H1 (cell line): ENCODE data around the gene KLK6. TPM values are rescaled to one million over a fixed set of nuclear protein-coding genes. Genes with fewer than 3 reads are reported as not detected.

Source experiments
- CTCF ChIA-PET: fragments of 300-600 bp; sonication (Branson Sonifier 250); formaldehyde crosslinking; loops from one replicate; lab custom pipeline; 2021; ENCODE audit not compliant: partially characterized antibody; lab: Charles Lee
- POLR2A ChIA-PET: fragments of 300-600 bp; sonication (Branson Sonifier 250); formaldehyde crosslinking; loops from one replicate; lab custom pipeline; 2021; ENCODE audit warnings: inconsistent platforms; ENCODE audit not compliant: partially characterized antibody; lab: Charles Lee
- DNase-seq, 2 experiments: peaks; one replicate each; pipeline versions ENCODE4 v3.0.0 to v3.0.0-alpha.2; 2010 to 2022; ENCODE audit warnings: low spot score in 2 of 2, low read depth in 1 of 2, mixed read lengths in 1 of 2
- FAIRE-seq: peaks from 2 replicates; lab custom pipeline; 2011; peaks lifted over from hg19 to GRCh38; lab: Jason Lieb, UNC
- H2AFZ ChIP-seq: 2 replicates; pipeline ENCODE4 v1.8.1; 2012; ENCODE audit warnings: low read length, inconsistent platforms
- H2AK5ac ChIP-seq: 2 replicates; pipeline ENCODE4 v1.6.1; 2013; ENCODE audit warnings: low read depth, low read length
- H2BK120ac ChIP-seq: replicated peaks from 2 replicates; pipeline ENCODE3; 2013; ENCODE audit warnings: low read depth, low read length, inconsistent platforms
- H2BK12ac ChIP-seq: 2 replicates; pipeline ENCODE4 v1.6.1; 2013; ENCODE audit warnings: low read depth, low read length
- H2BK15ac ChIP-seq: 2 replicates; pipeline ENCODE4 v1.6.1; 2013; ENCODE audit warnings: low read length
- H2BK20ac ChIP-seq: 2 replicates; pipeline ENCODE4 v1.6.1; 2013; ENCODE audit warnings: low read length
- H2BK5ac ChIP-seq: 2 replicates; pipeline ENCODE4 v1.6.1; 2013; ENCODE audit warnings: low read depth, low read length
- H3K14ac ChIP-seq: 2 replicates; pipeline ENCODE4 v1.6.1; 2013; ENCODE audit warnings: inconsistent platforms; ENCODE audit not compliant: insufficient read length
- H3K18ac ChIP-seq: 2 replicates; pipeline ENCODE4 v1.6.1; 2013; ENCODE audit warnings: low read length; ENCODE audit errors: extremely low read depth
- H3K23ac ChIP-seq: 2 replicates; pipeline ENCODE4 v1.6.1; 2013; ENCODE audit warnings: inconsistent platforms; ENCODE audit not compliant: insufficient read length
- H3K23me2 ChIP-seq: 2 replicates; pipeline ENCODE4 v1.6.1; 2013; ENCODE audit warnings: low read depth, low read length
- H3K27ac ChIP-seq: 2 replicates; pipeline ENCODE4 v1.6.1; 2011; ENCODE audit warnings: low read depth, low read length, inconsistent platforms
- H3K27me3 ChIP-seq, 4 experiments: replicated peaks in 1 of 4; 1 replicate in 1 of 4; 2 replicates in 3 of 4; pipeline versions ENCODE4 v1.6.1 to v1.8.1; 2011 to 2013; ENCODE audit warnings: low read length in 3 of 4, mild to moderate bottlenecking in 3 of 4, inconsistent platforms in 2 of 4, mixed read lengths in 2 of 4, moderate library complexity in 1 of 4; ENCODE audit not compliant: control insufficient read depth in 3 of 4, insufficient read depth in 3 of 4; ENCODE audit errors: extremely low read depth in 1 of 4
- H3K36me3 ChIP-seq, 4 experiments: 2 replicates each; pipeline versions ENCODE4 v1.6.1 to v1.8.1; 2011 to 2013; ENCODE audit warnings: mild to moderate bottlenecking in 4 of 4, low read length in 3 of 4, moderate library complexity in 2 of 4, control low read depth in 1 of 4, inconsistent platforms in 1 of 4; ENCODE audit not compliant: insufficient read depth in 4 of 4, control insufficient read depth in 2 of 4
- H3K4ac ChIP-seq: replicated peaks from 2 replicates; pipeline ENCODE3; 2013; ENCODE audit warnings: low read length, low read depth, mixed read lengths, inconsistent platforms; ENCODE audit not compliant: insufficient read length
- H3K4me1 ChIP-seq, 4 experiments: replicated peaks in 1 of 4; 1 replicate in 1 of 4; 2 replicates in 3 of 4; pipeline versions ENCODE4 v1.6.1 to v1.8.1; 2011 to 2013; ENCODE audit warnings: low read length in 3 of 4, inconsistent platforms in 2 of 4, mixed read lengths in 1 of 4; ENCODE audit not compliant: insufficient read depth in 4 of 4, control insufficient read depth in 3 of 4
- H3K4me2 ChIP-seq, 2 experiments: 2 replicates each; pipeline versions ENCODE4 v1.6.1 to v1.8.1; 2011 to 2013; ENCODE audit warnings: low read depth in 2 of 2, low read length in 2 of 2, control low read depth in 1 of 2, inconsistent platforms in 1 of 2, mild to moderate bottlenecking in 1 of 2; ENCODE audit not compliant: insufficient read depth in 1 of 2
- H3K4me3 ChIP-seq, 4 experiments: fragments of 200-600, 300-600 bp in 1 of 4; sonication (generic), shearing (Covaris generic), sonication (Bioruptor Twin) in 1 of 4; 2 replicates each; pipeline versions ENCODE4 v1.5.1 to v1.8.1; 2011 to 2016; ENCODE audit warnings: low read length in 4 of 4, low read depth in 3 of 4, control low read depth in 2 of 4, inconsistent platforms in 2 of 4, mild to moderate bottlenecking in 2 of 4, mixed read lengths in 1 of 4, moderate library complexity in 1 of 4; ENCODE audit not compliant: insufficient read depth in 2 of 4; ENCODE audit errors: extremely low read depth in 1 of 4
- H3K56ac ChIP-seq: replicated peaks from 2 replicates; pipeline ENCODE3; 2013; ENCODE audit warnings: low read depth, mild to moderate bottlenecking, mixed read lengths, low read length, inconsistent platforms; ENCODE audit not compliant: insufficient read length
- H3K79me1 ChIP-seq: 2 replicates; pipeline ENCODE4 v1.6.1; 2013; ENCODE audit warnings: low read depth, low read length, control low read depth
- H3K79me2 ChIP-seq, 2 experiments: 2 replicates each; pipeline versions ENCODE4 v1.6.1 to v1.8.1; 2012 to 2013; ENCODE audit warnings: low read length in 2 of 2, mild to moderate bottlenecking in 2 of 2, inconsistent platforms in 1 of 2; ENCODE audit not compliant: insufficient read depth in 2 of 2, control insufficient read depth in 1 of 2
- H3K9ac ChIP-seq, 4 experiments: replicated peaks in 1 of 4; 1 replicate in 1 of 4; 2 replicates in 3 of 4; pipeline versions ENCODE4 v1.6.1 to v1.8.1; 2011 to 2013; ENCODE audit warnings: low read depth in 3 of 4, low read length in 3 of 4, control low read depth in 2 of 4, mild to moderate bottlenecking in 2 of 4, moderate library complexity in 2 of 4, inconsistent platforms in 1 of 4; ENCODE audit errors: extremely low read depth in 1 of 4
- H3K9me3 ChIP-seq, 2 experiments: 2 replicates each; pipeline versions ENCODE4 v1.6.1 to v1.8.1; 2012 to 2013; ENCODE audit warnings: mild to moderate bottlenecking in 2 of 2, moderate library complexity in 2 of 2, control low read depth in 1 of 2, inconsistent platforms in 1 of 2, low read depth in 1 of 2, low read length in 1 of 2, mixed read lengths in 1 of 2; ENCODE audit not compliant: insufficient read depth in 2 of 2
- H4K20me1 ChIP-seq, 2 experiments: replicated peaks in 1 of 2; 2 replicates each; pipeline versions ENCODE3 to v1.8.1; 2011 to 2013; ENCODE audit warnings: inconsistent platforms in 2 of 2, low read length in 2 of 2, mild to moderate bottlenecking in 1 of 2; ENCODE audit not compliant: insufficient read depth in 2 of 2, control insufficient read depth in 1 of 2
- H4K5ac ChIP-seq: 2 replicates; pipeline ENCODE4 v1.6.1; 2013; ENCODE audit warnings: low read length, low read depth, mixed read lengths, inconsistent platforms; ENCODE audit not compliant: insufficient read length
- H4K8ac ChIP-seq: 2 replicates; pipeline ENCODE4 v1.8.0; 2013; ENCODE audit warnings: mild to moderate bottlenecking, moderate library complexity, low read length, inconsistent platforms; ENCODE audit not compliant: insufficient read depth; ENCODE audit errors: extremely low read depth
- H4K91ac ChIP-seq: replicated peaks from 2 replicates; pipeline ENCODE3; 2013; ENCODE audit warnings: low read length, mixed read lengths, inconsistent platforms; ENCODE audit not compliant: insufficient read length
- GTF2F1 ChIP-seq: IDR thresholded peaks from 2 replicates; pipeline ENCODE4 v1.6.1; 2012; ENCODE audit warnings: low read depth, low read length, improper control_type of control experiment, borderline replicate concordance
- KDM4A ChIP-seq: IDR thresholded peaks from one replicate; pipeline ENCODE4 v1.7.1; 2012; ENCODE audit warnings: low read depth, mild to moderate bottlenecking, moderate library complexity, low read length, inconsistent platforms; ENCODE audit not compliant: severe bottlenecking
- POU5F1 ChIP-seq: IDR thresholded peaks from 2 replicates; pipeline ENCODE4 v1.6.1; 2011; ENCODE audit warnings: low read depth, mild to moderate bottlenecking, low read length, moderate library complexity
- RFX5 ChIP-seq: IDR thresholded peaks from 2 replicates; pipeline ENCODE4 v1.6.1; 2011; ENCODE audit warnings: low read depth, low read length, improper control_type of control experiment, borderline replicate concordance
- TCF12 ChIP-seq: IDR thresholded peaks from 2 replicates; pipeline ENCODE4 v1.6.1; 2011; ENCODE audit warnings: low read depth, mild to moderate bottlenecking, low read length
- ZNF274 ChIP-seq: IDR thresholded peaks from 2 replicates; pipeline ENCODE4 v1.7.0; 2012; ENCODE audit warnings: low read length, borderline replicate concordance; ENCODE audit errors: extremely low read depth
- WGBS, 2 experiments: shearing (Covaris generic) in 1 of 2; methylation state at CpG; one replicate each; pipeline versions ENCODE4 v1.1.6 to v1.1.7; 2013 to 2015; ENCODE audit warnings: low lambda C conversion rate in 2 of 2, mixed read lengths in 2 of 2, inconsistent platforms in 1 of 2, low coverage in 1 of 2, missing lambda C conversion rate in 1 of 2; ENCODE audit not compliant: insufficient replicate concordance in 2 of 2, insufficient coverage in 1 of 2, insufficient read length in 1 of 2; ENCODE audit errors: extremely low coverage in 1 of 2, missing lambda C conversion rate in 1 of 2; 5-methylcytosine and 5-hydroxymethylcytosine counted together
- polyA plus RNA-seq, 7 experiments: library from polyadenylated mRNA; depleted of rRNA in 3 of 7; stranded (reverse) in 5 of 7; unstranded in 2 of 7; fragments of >200 nt in 5 of 7; fragments of 200-250 nt in 2 of 7; gene quantifications; 1 replicate in 5 of 7; 2 replicates in 1 of 7; 4 replicates in 1 of 7; pipeline versions ENCODE4 v1.2.1 to v1.2.3, GENCODE V29; 2011 to 2013; ENCODE audit warnings: missing spikeins in 2 of 7, mixed read lengths in 2 of 7
- total RNA-seq: library from RNA; stranded (reverse); fragmentation: NEBNext Ultra II Directional; extraction: Animal tissue kit (Norgen Biotek cat#: 25700); gene quantifications from 2 replicates; pipeline ENCODE4 v1.2.1, GENCODE V29; 2021

Gene KLK6
- total and polyA plus RNA-seq, 2 of the 8 experiments (the other 6 are each of a cell fraction or from before 2014, with no cell fraction given): 0.69 to 3.2 TPM

DNA sequence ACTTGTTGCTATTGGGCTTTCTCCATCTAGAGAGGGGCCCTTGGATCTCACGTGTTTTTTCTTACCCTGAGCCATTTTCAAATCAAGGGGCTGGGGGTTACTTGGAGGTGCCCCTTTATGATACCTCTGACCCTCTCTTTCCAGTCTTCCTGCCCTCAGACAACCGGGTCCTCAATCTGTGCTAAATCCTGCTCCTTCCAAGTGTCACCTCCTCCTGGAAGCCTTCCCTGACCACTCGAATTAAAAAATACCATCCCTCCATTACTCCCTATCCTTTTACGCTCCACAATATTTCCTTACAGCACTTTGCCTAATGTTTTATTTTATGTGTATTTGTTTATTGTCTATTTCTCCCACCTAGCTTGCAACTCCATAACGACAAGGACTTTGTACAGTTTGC lies 28.7 kb upstream of the KLK6 start:
- Histone ChIP-seq H3K23me2 (no peaks in the 10 kb centered on the region), H3K27me3 (no peaks in the 10 kb centered on the region; a peak in 1 of 7 replicates), H3K56ac (no peak overlapping the region), H3K4me3 (no peak overlapping the region), H3K36me3 (no peaks in the 10 kb centered on the region), H4K20me1 (no peaks in the 10 kb centered on the region), H3K9me3 (no peaks in the 10 kb centered on the region), H3K14ac (no peak overlapping the region), H3K4ac (no peak overlapping the region), H3K23ac (no peak overlapping the region), H4K8ac (no peak overlapping the region), H2BK15ac (no peak overlapping the region), H3K79me1 (no peaks in the 10 kb centered on the region), H4K91ac (no peak overlapping the region), H3K79me2 (no peaks in the 10 kb centered on the region), H3K27ac (no peak overlapping the region), H2BK5ac (no peak overlapping the region), H2BK20ac (no peak overlapping the region), H3K9ac (no peak overlapping the region), H4K5ac (no peak overlapping the region), H3K4me1 (peaks cover 0 to 20% (median 6%) of the 10 kb centered on the region in 4 experiments; a peak in 6 of 7 replicates), H2AK5ac (no peak overlapping the region), H3K4me2 (no peak overlapping the region), H2BK120ac (no peak overlapping the region), H2AFZ (no peak overlapping the region), H3K18ac (no peak overlapping the region), H2BK12ac (no peak overlapping the region)
- ChIA-PET POLR2A (no interaction called here), CTCF (interaction anchor here (1.1 to 3.6 kb wide), 3 partner anchors 15 to 76 kb away, joined by 3 to 19 read pairs (median 5); no protein-coding TSS in a partner anchor)
- FAIRE-seq: no peak
- no peak for DNase-seq
- WGBS, 2 experiments: 75 to 100% methylated on average over 2 to 5 of the region's 5 CpGs
- TF ChIP-seq ZNF274 (no peak), POU5F1 (no peak), TCF12 (no peak), RFX5 (no peak), KDM4A (no peak), GTF2F1 (no peak)
